DOHH2 (cell line): Measurements from ENCODE around the gene DLX2.

ENCODE experiments used
- H3F3A ChIP-seq: fragments of 200-600 bp; sonication (generic), shearing (Covaris generic); 2 replicates; pipeline ENCODE4 v1.6.0; 2016; ENCODE audit warnings: antibody characterized with exemption, mild to moderate bottlenecking; ENCODE audit not compliant: control insufficient read depth, insufficient read depth
- H3K27ac ChIP-seq: fragments of 200-600 bp; sonication (generic); 2 replicates; pipeline ENCODE4 v1.5.1; 2014; ENCODE audit warnings: low read depth, mild to moderate bottlenecking, low read length, moderate library complexity
- H3K27me3 ChIP-seq: fragments of 200-600 bp; sonication (generic); 2 replicates; pipeline ENCODE4 v1.6.1; 2014; ENCODE audit warnings: mild to moderate bottlenecking, low read length, mixed read lengths; ENCODE audit not compliant: control insufficient read depth
- H3K36me3 ChIP-seq: fragments of 200-600 bp; sonication (generic); 2 replicates; pipeline ENCODE4 v1.6.1; 2014; ENCODE audit warnings: mild to moderate bottlenecking, low read length, moderate library complexity, mixed read lengths; ENCODE audit not compliant: control insufficient read depth
- H3K4me1 ChIP-seq: fragments of 200-600 bp; sonication (generic); 2 replicates; pipeline ENCODE4 v1.6.1; 2014; ENCODE audit warnings: mild to moderate bottlenecking, low read length, mixed read lengths; ENCODE audit not compliant: control insufficient read depth
- H3K4me2 ChIP-seq: fragments of 200-600 bp; sonication (generic); 2 replicates; pipeline ENCODE4 v1.6.0; 2014; ENCODE audit warnings: mild to moderate bottlenecking, low read length, moderate library complexity
- H3K4me3 ChIP-seq: fragments of 200-600 bp; sonication (generic); 2 replicates; pipeline ENCODE4 v1.5.1; 2014; ENCODE audit warnings: mild to moderate bottlenecking, low read length, mixed read lengths
- H3K79me2 ChIP-seq: fragments of 200-600 bp; sonication (generic); 2 replicates; pipeline ENCODE4 v1.6.1; 2014; ENCODE audit warnings: mild to moderate bottlenecking, low read length, mixed read lengths; ENCODE audit not compliant: control insufficient read depth
- H3K9me2 ChIP-seq: fragments of 200-600 bp; sonication (generic); replicated peaks from 2 replicates; pipeline ENCODE4 v1.6.1; 2014; ENCODE audit warnings: mild to moderate bottlenecking, low read length, mixed read lengths; ENCODE audit not compliant: control insufficient read depth
- H3K9me3 ChIP-seq: fragments of 200-600 bp; sonication (generic); 2 replicates; pipeline ENCODE4 v1.6.1; 2014; ENCODE audit warnings: antibody characterized with exemption, low read length, mixed read lengths; ENCODE audit not compliant: control insufficient read depth, insufficient read depth
- H4K20me1 ChIP-seq: fragments of 200-600 bp; sonication (generic); 2 replicates; pipeline ENCODE4 v1.6.0; 2014; ENCODE audit warnings: low read depth, mild to moderate bottlenecking, antibody characterized with exemption, low read length, moderate library complexity; ENCODE audit not compliant: control insufficient read depth, insufficient read depth
- CTCF ChIP-seq: fragments of 200-600 bp; sonication (generic); IDR thresholded peaks from one replicate; pipeline ENCODE4 v1.5.1; 2014; ENCODE audit warnings: antibody characterized with exemption, mild to moderate bottlenecking, low read depth, low read length; ENCODE audit not compliant: poor library complexity, severe bottlenecking
- EZH2phosphoT487 ChIP-seq: fragments of 200-600 bp; sonication (generic); IDR thresholded peaks from 2 replicates; pipeline ENCODE4 v1.6.1; 2017; ENCODE audit warnings: borderline replicate concordance, mild to moderate bottlenecking, antibody characterized with exemption, low read length, moderate library complexity, mixed read lengths

DLX2 gene

GRCh38 chr2:172109988-172110811 lies 7.5 kb upstream of the DLX2 start:
- Histone ChIP-seq H3K4me1 (no peaks in the 10 kb centered on the region), H4K20me1 (no peaks in the 10 kb centered on the region), H3K4me2 (no peak overlapping the region), H3K36me3 (no peaks in the 10 kb centered on the region), H3F3A (no peaks in the 10 kb centered on the region), H3K9me3 (no peaks in the 10 kb centered on the region), H3K9me2 (no peaks in the 10 kb centered on the region), H3K27me3 (peaks cover 16% of the 10 kb centered on the region), H3K4me3 (no peak overlapping the region), H3K27ac (no peak overlapping the region), H3K79me2 (no peaks in the 10 kb centered on the region)
- TF ChIP-seq EZH2phosphoT487 (no peak), CTCF (no peak)

GRCh38 chr2:172109256-172109987 lies 6.7 kb upstream of the DLX2 start:
- peaks cover 17% of the 10 kb centered on the region for H3K27me3 ChIP-seq

DNA sequence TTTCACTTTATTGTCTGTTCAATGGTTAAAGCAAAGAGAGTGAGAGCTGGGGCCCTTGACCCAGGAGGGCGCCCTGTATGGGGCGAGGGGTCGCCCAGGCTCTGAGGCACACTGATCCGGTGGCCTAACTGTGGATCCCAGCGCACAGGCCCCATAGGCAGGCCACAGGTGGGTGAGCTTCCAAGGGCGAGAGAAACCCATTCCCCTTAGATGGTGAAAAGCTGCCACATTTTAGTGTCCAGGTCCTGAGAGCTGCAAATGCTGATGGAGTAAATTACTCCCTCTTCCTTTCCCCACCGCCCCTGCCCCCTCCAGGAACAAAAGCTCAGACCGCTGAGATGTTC lies 5.9 kb upstream of the DLX2 start:
- peaks cover 7% of the 10 kb centered on the region for H3K4me1 ChIP-seq
- H3K27ac ChIP-seq = no peak overlapping the region
- no peaks in the 10 kb centered on the region for H3K9me2 ChIP-seq
- no peak overlapping the region for H3K4me3 ChIP-seq
- H4K20me1 ChIP-seq = no peaks in the 10 kb centered on the region
- H3K4me2 ChIP-seq = no peak overlapping the region
- TF ChIP-seq CTCF (no peak), EZH2phosphoT487 (no peak)
- no peaks in the 10 kb centered on the region for H3K9me3 ChIP-seq
- H3K27me3 ChIP-seq = peaks cover 17% of the 10 kb centered on the region
- H3K36me3 ChIP-seq = no peaks in the 10 kb centered on the region
- no peaks in the 10 kb centered on the region for H3K79me2 ChIP-seq
- H3F3A ChIP-seq = no peaks in the 10 kb centered on the region

More at GRCh38 chr2:172109256-172109987, 6.7 kb upstream of the DLX2 start:
- TF ChIP-seq EZH2phosphoT487 (no peak), CTCF (no peak)
- no peaks in the 10 kb centered on the region for H3K79me2 ChIP-seq
- H3K9me3 ChIP-seq = no peaks in the 10 kb centered on the region
- no peaks in the 10 kb centered on the region for H3K36me3 ChIP-seq
- no peaks in the 10 kb centered on the region for H4K20me1 ChIP-seq
- no peaks in the 10 kb centered on the region for H3F3A ChIP-seq
- no peaks in the 10 kb centered on the region for H3K9me2 ChIP-seq
- no peak overlapping the region for H3K4me3 ChIP-seq
- no peak overlapping the region for H3K4me2 ChIP-seq
- no peaks in the 10 kb centered on the region for H3K4me1 ChIP-seq
- no peak overlapping the region for H3K27ac ChIP-seq
